Prostate gland (tissue), 2 donors: ENCODE results near the gene NUP43. TPM values are rescaled to one million over a fixed set of nuclear protein-coding genes. Genes with fewer than 3 reads are reported as not detected.

Experiments used
- DNase-seq: peaks from one replicate; pipeline ENCODE4 v3.0.0-alpha.2; 2019; ENCODE audit warnings: low spot score
- H3K27ac ChIP-seq, 2 donors: fragments of 200-600 bp; sonication (generic); 2 replicates each; pipeline ENCODE4 v1.5.1; 2017 to 2019
- H3K27me3 ChIP-seq: fragments of 200-600 bp; sonication (generic); replicated peaks from 2 replicates; pipeline ENCODE4 v1.5.1; 2019; ENCODE audit not compliant: insufficient read depth
- H3K36me3 ChIP-seq, 2 donors: fragments of 200-600 bp; sonication (generic); 1 replicate in 1 of 2; 2 replicates in 1 of 2; pipeline versions ENCODE4 v1.5.1 to v1.8.1; 2017 to 2019
- H3K4me1 ChIP-seq: fragments of 200-600 bp; sonication (generic); replicated peaks from 2 replicates; pipeline ENCODE4 v1.5.1; 2019
- H3K4me3 ChIP-seq, 2 donors: fragments of 200-600 bp; sonication (generic); 2 replicates each; pipeline ENCODE4 v1.5.1; 2017 to 2019
- H3K9me3 ChIP-seq: fragments of 200-600 bp; sonication (generic); 2 replicates; pipeline ENCODE4 v1.5.1; 2017
- CTCF ChIP-seq, 4 experiments: fragments of 200-600 bp in 2 of 4; fragments of 450-650 bp in 2 of 4; sonication (generic) in 2 of 4; IDR thresholded peaks; 1 replicate in 3 of 4; 2 replicates in 1 of 4; pipeline ENCODE4 v1.5.1; 2016 to 2019; ENCODE audit warnings: antibody characterized with exemption in 4 of 4, mild to moderate bottlenecking in 2 of 4, moderate library complexity in 2 of 4
- POLR2A ChIP-seq: fragments of 450-650 bp; IDR thresholded peaks from one replicate; pipeline ENCODE4 v1.6.1; 2016; ENCODE audit warnings: antibody characterized with exemption, mild to moderate bottlenecking
- POLR2AphosphoS5 ChIP-seq: sonication (generic); formaldehyde crosslinking; IDR thresholded peaks from one replicate; pipeline ENCODE4 v1.6.1; 2017; ENCODE audit warnings: antibody characterized with exemption
- WGBS: methylation state at CpG from one replicate; pipeline ENCODE4 v1.1.5; 2018; 5-methylcytosine and 5-hydroxymethylcytosine counted together
- intact Hi-C: fragments of 100-400 bp; cut with DNase I; formaldehyde crosslinking; loops from one replicate; pipeline ENCODE4 v1.14.2; 2022
- total RNA-seq, 2 donors: library from RNA; depleted of rRNA; stranded (reverse); fragments of >200 nt; gene quantifications; one replicate each; pipeline ENCODE4 v1.1.0, GENCODE V29; 2016

The NUP43 gene
- 10 to 100 TPM; 23.6 to 32.9 TPM for total RNA-seq

- 5% methylated on average over 41 of the region's 41 CpGs for WGBS
- peak within 1 kb of the TSS; percentile 60 to 73 for H3K4me3 ChIP-seq
- peak; percentile 84 for DNase-seq
- TF ChIP-seq POLR2A = no peak
- TF ChIP-seq POLR2AphosphoS5 = peak; percentile 95
- peak; percentile 24 to 78 (median 68) for TF ChIP-seq CTCF (IDR thresholded peaks at IDR 0.05)
- H3K36me3 ChIP-seq = no peaks in the 10 kb centered on the region
- intact Hi-C loops = no loop called here
- H3K27me3 ChIP-seq = no peaks in the 10 kb centered on the region
- peak within 1 kb of the TSS; percentile 61 to 72 for H3K27ac ChIP-seq
- peaks cover 6% of the 10 kb centered on the region for H3K4me1 ChIP-seq
- H3K9me3 ChIP-seq = no peaks in the 10 kb centered on the region
These were observed at the start of gene NUP43 for GRCh38 chr6:149746147-149746946. Gene NUP43, minus strand, starts transcription at chr6:149746529. Its CDS starts 34 bp downstream, at chr6:149746495.

GRCh38 chr6:149783551-149783950 is 37.2 kb upstream of the NUP43 start:
- 94% methylated on average over 3 of the region's 3 CpGs for WGBS
- Histone ChIP-seq H3K36me3 (no peaks in the 10 kb centered on the region), H3K27me3 (no peaks in the 10 kb centered on the region), H3K27ac (no peak overlapping the region), H3K4me3 (no peak overlapping the region), H3K9me3 (no peaks in the 10 kb centered on the region), H3K4me1 (no peaks in the 10 kb centered on the region)
- intact Hi-C loops = no loop called here
- TF ChIP-seq POLR2AphosphoS5 (no peak), CTCF (IDR thresholded peaks at IDR 0.05) (no peak), POLR2A (no peak)
- DNase-seq = no peak

- no peaks in the 10 kb centered on the region for H3K36me3 ChIP-seq
- intact Hi-C loops = no loop called here
- 92% methylated on average over 2 of the region's 2 CpGs for WGBS
- no peaks in the 10 kb centered on the region for H3K4me1 ChIP-seq
- H3K9me3 ChIP-seq = no peaks in the 10 kb centered on the region
- no peak for TF ChIP-seq CTCF (IDR thresholded peaks at IDR 0.05)
- no peak for TF ChIP-seq POLR2AphosphoS5
- no peak for TF ChIP-seq POLR2A
- no peak overlapping the region for H3K27ac ChIP-seq
- no peak overlapping the region for H3K4me3 ChIP-seq
- no peaks in the 10 kb centered on the region for H3K27me3 ChIP-seq
- no peak for DNase-seq
These were observed 36.0 kb upstream of the NUP43 start for GRCh38 chr6:149782337-149782736.

- H3K27me3 ChIP-seq = no peaks in the 10 kb centered on the region
- H3K4me3 ChIP-seq = no peak overlapping the region
- no peak for DNase-seq
- TF ChIP-seq CTCF (IDR thresholded peaks at IDR 0.05) (no peak), POLR2A (no peak), POLR2AphosphoS5 (no peak)
- intact Hi-C loops = no loop called here
- H3K27ac ChIP-seq = no peak overlapping the region
- H3K36me3 ChIP-seq = no peaks in the 10 kb centered on the region
- H3K4me1 ChIP-seq = no peaks in the 10 kb centered on the region
- H3K9me3 ChIP-seq = no peaks in the 10 kb centered on the region
These were observed 35.4 kb upstream of the NUP43 start for GRCh38 chr6:149781715-149782114.

- Histone ChIP-seq H3K4me3 (no peak overlapping the region), H3K4me1 (no peaks in the 10 kb centered on the region), H3K36me3 (peaks cover 0 to 3% of the 10 kb centered on the region in 2 donors), H3K27ac (peak overlapping the region in 1 of 2 donors; percentile 12), H3K27me3 (no peaks in the 10 kb centered on the region), H3K9me3 (no peaks in the 10 kb centered on the region)
- 44% methylated on average over 2 of the region's 2 CpGs for WGBS
- DNase-seq = no peak
- intact Hi-C loops = no loop called here
- TF ChIP-seq POLR2AphosphoS5 (no peak), CTCF (IDR thresholded peaks at IDR 0.05) (no peak), POLR2A (no peak)
These were observed 33.3 kb upstream of the NUP43 start for GRCh38 chr6:149779644-149779963.
